Testis (tissue), 2 donors: ENCODE measurements around the gene NEURL1.

Source experiments
- CTCF ChIP-seq, 3 experiments: fragments of 450-650 bp in 2 of 3; fragments of 200-600 bp in 1 of 3; sonication (generic) in 1 of 3; IDR thresholded peaks; one replicate each; pipeline ENCODE4 v1.5.1; 2016 to 2019; ENCODE audit warnings: antibody characterized with exemption in 3 of 3, mild to moderate bottlenecking in 2 of 3, moderate library complexity in 1 of 3
- POLR2A ChIP-seq: fragments of 450-650 bp; IDR thresholded peaks from one replicate; pipeline ENCODE4 v1.6.1; 2017; ENCODE audit warnings: antibody characterized with exemption, mild to moderate bottlenecking, moderate library complexity

GRCh38 chr10:103507235-103508191, 14.0 kb downstream of the NEURL1 start:
- no peak for TF ChIP-seq POLR2A
- no peak for TF ChIP-seq CTCF (IDR thresholded peaks at IDR 0.05)
